ENCODE results near the gene DNAJC27. TPM values are rescaled to one million over a fixed set of nuclear protein-coding genes. Genes with fewer than 3 reads are reported as not detected.
"Not testable (repeated sequence)": the region's sequence is repeated elsewhere in the genome, so short reads cannot be mapped to it uniquely, and the experiment has no call there.

Gene DNAJC27
- total and polyA plus RNA-seq, 2 experiments from 2014 or later, result 6.6 to 6.9 TPM

DNA sequence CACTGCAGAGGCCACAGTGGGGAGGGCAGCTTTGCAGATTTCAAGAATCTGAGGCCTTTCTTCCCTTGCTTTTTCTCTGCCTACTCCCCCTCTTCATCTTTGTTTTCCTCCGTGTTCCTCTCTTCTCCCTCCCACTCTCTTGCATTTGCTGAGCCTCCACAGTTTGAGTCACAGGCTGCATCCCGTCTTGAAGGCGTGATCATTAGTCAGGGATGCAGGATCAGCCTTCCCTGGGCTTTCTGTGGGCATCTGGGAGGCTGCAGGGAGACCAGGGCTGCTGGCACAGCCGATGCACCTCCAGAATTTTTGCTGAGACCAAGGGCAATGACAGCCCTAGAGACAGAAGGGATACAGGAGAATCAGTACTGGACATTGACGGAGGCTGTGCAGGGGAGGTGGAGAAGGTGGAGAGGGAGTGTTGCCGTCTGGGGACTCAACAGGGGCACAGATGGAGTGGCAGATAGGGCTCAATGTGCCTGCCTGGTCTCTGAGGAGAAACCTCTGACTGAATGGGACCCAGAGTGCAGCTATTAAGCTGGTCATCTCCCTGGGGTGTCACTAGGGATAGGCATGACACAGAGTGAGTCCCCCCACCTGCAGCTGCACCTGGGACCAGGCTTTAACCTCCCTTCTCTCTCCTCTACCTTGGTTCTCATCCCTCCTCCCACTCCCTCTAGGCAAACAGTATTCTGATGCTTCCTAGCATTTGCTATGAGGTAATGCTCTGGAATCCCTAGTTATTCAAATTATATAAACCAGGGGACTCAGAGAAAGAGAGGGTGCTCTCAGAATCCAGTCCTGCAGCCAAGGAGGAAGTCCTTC lies 29.0 kb upstream of the DNAJC27 start:
- Histone ChIP-seq H3K9me3 (ENCODE audit: low read depth) (no peaks in the 10 kb centered on the region), H4K20me1 (ENCODE audit: insufficient read depth, poor library complexity, severe bottlenecking) (no peaks in the 10 kb centered on the region), H3K9me2 (replicated peaks; ENCODE audit: insufficient read depth) (no peaks in the 10 kb centered on the region), H3K4me1 (ENCODE audit: insufficient read depth) (peaks cover 3% of the 10 kb centered on the region), H3K4me2 (no peak overlapping the region), H3K36me3 (replicated peaks; ENCODE audit: insufficient read depth, low read depth) (no peaks in the 10 kb centered on the region), H3K27ac (no peak overlapping the region), H2AFZ (no peak overlapping the region), H3K27me3 (no peaks in the 10 kb centered on the region), H3K4me3 (no peak overlapping the region), H3K79me2 (no peaks in the 10 kb centered on the region)
- no peak for TF ChIP-seq EZH2 (IDR thresholded peaks at IDR 0.05; ENCODE audit: borderline replicate concordance)
- TF ChIP-seq EZH2phosphoT487 (IDR thresholded peaks at IDR 0.05; ENCODE audit: low read depth, severe bottlenecking, unreplicated experiment), result no peak
- TF ChIP-seq, protein P1, sequence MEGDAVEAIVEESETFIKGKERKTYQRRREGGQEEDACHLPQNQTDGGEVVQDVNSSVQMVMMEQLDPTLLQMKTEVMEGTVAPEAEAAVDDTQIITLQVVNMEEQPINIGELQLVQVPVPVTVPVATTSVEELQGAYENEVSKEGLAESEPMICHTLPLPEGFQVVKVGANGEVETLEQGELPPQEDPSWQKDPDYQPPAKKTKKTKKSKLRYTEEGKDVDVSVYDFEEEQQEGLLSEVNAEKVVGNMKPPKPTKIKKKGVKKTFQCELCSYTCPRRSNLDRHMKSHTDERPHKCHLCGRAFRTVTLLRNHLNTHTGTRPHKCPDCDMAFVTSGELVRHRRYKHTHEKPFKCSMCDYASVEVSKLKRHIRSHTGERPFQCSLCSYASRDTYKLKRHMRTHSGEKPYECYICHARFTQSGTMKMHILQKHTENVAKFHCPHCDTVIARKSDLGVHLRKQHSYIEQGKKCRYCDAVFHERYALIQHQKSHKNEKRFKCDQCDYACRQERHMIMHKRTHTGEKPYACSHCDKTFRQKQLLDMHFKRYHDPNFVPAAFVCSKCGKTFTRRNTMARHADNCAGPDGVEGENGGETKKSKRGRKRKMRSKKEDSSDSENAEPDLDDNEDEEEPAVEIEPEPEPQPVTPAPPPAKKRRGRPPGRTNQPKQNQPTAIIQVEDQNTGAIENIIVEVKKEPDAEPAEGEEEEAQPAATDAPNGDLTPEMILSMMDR (IDR thresholded peaks at IDR 0.05; ENCODE audit: poor library complexity), result no peak
- no peak for DNase-seq (ENCODE audit: low spot score)
- 64% methylated on average over 6 of the region's 6 CpGs for WGBS (ENCODE audit: low lambda C conversion rate, missing lambda C conversion rate)

DNA sequence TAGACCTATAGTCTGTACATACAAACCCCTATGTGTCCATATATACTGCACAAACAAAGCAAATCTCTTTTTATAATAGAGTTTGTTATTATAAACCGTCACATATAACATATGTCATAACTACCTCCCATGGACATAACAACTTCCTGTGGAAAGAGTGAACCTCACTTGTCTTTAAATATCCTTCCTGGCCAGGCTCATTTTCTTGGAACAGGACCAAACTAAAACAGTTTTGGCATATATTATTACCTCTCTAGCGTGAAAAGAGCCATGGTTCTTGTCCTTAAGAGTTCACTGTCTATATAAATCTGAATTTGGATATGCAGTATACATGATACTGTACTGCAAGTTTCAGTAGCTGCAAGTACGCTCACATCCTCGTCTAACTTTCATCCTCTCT lies 28.3 kb upstream of the DNAJC27 start:
- Histone ChIP-seq H3K9me3 (ENCODE audit: low read depth) (no peaks in the 10 kb centered on the region), H2AFZ (no peak overlapping the region), H3K36me3 (replicated peaks; ENCODE audit: insufficient read depth, low read depth) (no peaks in the 10 kb centered on the region), H3K27me3 (no peaks in the 10 kb centered on the region), H3K4me2 (no peak overlapping the region), H4K20me1 (ENCODE audit: insufficient read depth, poor library complexity, severe bottlenecking) (no peaks in the 10 kb centered on the region), H3K79me2 (no peaks in the 10 kb centered on the region), H3K4me3 (no peak overlapping the region), H3K27ac (no peak overlapping the region), H3K9me2 (replicated peaks; ENCODE audit: insufficient read depth) (no peaks in the 10 kb centered on the region), H3K4me1 (ENCODE audit: insufficient read depth) (peaks cover 3% of the 10 kb centered on the region)
- 74% methylated on average over 4 of the region's 4 CpGs for WGBS (ENCODE audit: low lambda C conversion rate, missing lambda C conversion rate)
- TF ChIP-seq EZH2 (IDR thresholded peaks at IDR 0.05; ENCODE audit: borderline replicate concordance) (no peak), EZH2phosphoT487 (IDR thresholded peaks at IDR 0.05; ENCODE audit: low read depth, severe bottlenecking, unreplicated experiment) (no peak)
- TF ChIP-seq, protein P1 (IDR thresholded peaks at IDR 0.05; ENCODE audit: poor library complexity), result no peak
- DNase-seq (ENCODE audit: low spot score), result no peak

DNA sequence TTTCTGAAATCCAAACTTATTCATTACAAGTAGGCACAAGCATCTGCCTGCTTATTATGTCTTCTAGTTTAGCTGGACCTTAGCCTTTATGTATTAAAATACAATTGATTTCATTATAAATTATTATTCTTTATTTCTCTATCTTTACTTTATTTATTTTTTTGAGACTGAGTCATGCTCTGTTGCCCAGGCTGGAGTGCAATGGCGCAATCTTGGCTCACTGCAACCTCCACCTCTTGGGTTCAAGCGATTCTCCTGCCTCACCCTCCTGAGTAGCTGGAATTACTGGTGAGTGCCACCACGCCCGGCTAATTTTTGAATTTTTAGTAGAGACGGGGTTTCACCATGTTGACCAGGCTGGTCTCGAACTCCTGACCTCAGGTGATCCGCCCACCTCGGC lies 27.3 kb upstream of the DNAJC27 start:
- not testable (repeated sequence) for H3K27me3 ChIP-seq; H3K4me3 ChIP-seq; H4K20me1 ChIP-seq (ENCODE audit: insufficient read depth, poor library complexity, severe bottlenecking); H3K36me3 ChIP-seq (replicated peaks; ENCODE audit: insufficient read depth, low read depth); H3K79me2 ChIP-seq; H3K9me2 ChIP-seq (replicated peaks; ENCODE audit: insufficient read depth); H2AFZ ChIP-seq; H3K27ac ChIP-seq; H3K4me2 ChIP-seq; DNase-seq (ENCODE audit: low spot score); H3K9me3 ChIP-seq (ENCODE audit: low read depth); H3K4me1 ChIP-seq (ENCODE audit: insufficient read depth)
- WGBS (ENCODE audit: low lambda C conversion rate, missing lambda C conversion rate), result 83% methylated on average over 8 of the region's 8 CpGs

DNA sequence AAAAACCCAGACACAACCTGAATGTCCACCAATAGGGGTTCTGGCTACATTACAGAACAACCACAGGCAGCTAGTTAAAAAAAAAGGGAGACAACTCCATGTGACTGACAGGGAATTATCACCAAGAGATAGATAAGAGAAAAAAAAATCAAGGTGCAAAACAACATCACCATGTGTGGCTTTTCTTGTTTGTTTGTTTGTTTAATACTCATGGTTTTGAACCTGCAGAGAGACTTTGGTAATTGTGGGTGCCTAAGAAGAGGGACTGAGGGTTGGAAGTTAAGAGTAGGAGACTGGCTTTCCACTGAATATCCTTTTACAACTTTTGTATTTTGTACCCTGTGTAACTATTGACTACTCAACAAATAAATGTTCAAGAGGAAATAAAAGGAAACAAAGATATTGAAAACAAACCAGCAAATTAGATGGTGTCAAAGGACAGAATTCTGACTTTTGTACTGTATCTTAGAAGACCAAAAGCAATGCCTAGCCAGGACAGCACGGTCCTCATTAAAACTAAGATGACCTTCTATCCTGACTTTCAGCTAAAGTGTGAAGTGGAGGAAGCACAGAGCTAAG lies 22.5 kb upstream of the DNAJC27 start:
- no peak for TF ChIP-seq EZH2 (IDR thresholded peaks at IDR 0.05; ENCODE audit: borderline replicate concordance)
- TF ChIP-seq, protein P1 (IDR thresholded peaks at IDR 0.05; ENCODE audit: poor library complexity), result no peak
- TF ChIP-seq EZH2phosphoT487 (IDR thresholded peaks at IDR 0.05; ENCODE audit: low read depth, severe bottlenecking, unreplicated experiment), result no peak
- H3K9me3 ChIP-seq (ENCODE audit: low read depth), result no peaks in the 10 kb centered on the region
- no peaks in the 10 kb centered on the region for H3K27me3 ChIP-seq
- peak overlapping the region; percentile 16 for H3K4me2 ChIP-seq
- H3K36me3 ChIP-seq (replicated peaks; ENCODE audit: insufficient read depth, low read depth), result no peaks in the 10 kb centered on the region
- H3K4me1 ChIP-seq (ENCODE audit: insufficient read depth), result no peaks in the 10 kb centered on the region
- no peaks in the 10 kb centered on the region for H3K79me2 ChIP-seq
- H3K27ac ChIP-seq, result peak overlapping the region; percentile 8
- H2AFZ ChIP-seq, result no peak overlapping the region
- H3K4me3 ChIP-seq, result no peak overlapping the region
- H4K20me1 ChIP-seq (ENCODE audit: insufficient read depth, poor library complexity, severe bottlenecking), result no peaks in the 10 kb centered on the region
- DNase-seq (ENCODE audit: low spot score), result no peak
- H3K9me2 ChIP-seq (replicated peaks; ENCODE audit: insufficient read depth), result no peaks in the 10 kb centered on the region
- 81% methylated on average over 1 of the region's 1 CpG for WGBS (ENCODE audit: low lambda C conversion rate, missing lambda C conversion rate)
